ENCODE results near the gene HIVEP2. TPM values are rescaled to one million over a fixed set of nuclear protein-coding genes. Genes with fewer than 3 reads are reported as not detected.

HIVEP2 gene
- total RNA-seq, 1 experiment from 2014 or later = 3.2 TPM

- H3K4me3 ChIP-seq (ENCODE audit: low read depth, low read length, poor library complexity, severe bottlenecking) = no peak overlapping the region
- intact Hi-C loops (cut with micrococcal nuclease; ENCODE audit: unreplicated experiment) = no loop called here
- ChIA-PET CTCF (no interaction called here), POLR2A (ENCODE audit: low non-redundant PET) (no interaction called here)
- H3K27ac ChIP-seq (ENCODE audit: low read depth, low read length, poor library complexity, severe bottlenecking) = no peak overlapping the region
- H3K9me3 ChIP-seq (ENCODE audit: low read depth, low read length, poor library complexity, severe bottlenecking) = no peaks in the 10 kb centered on the region
- no peaks in the 10 kb centered on the region for H3K36me3 ChIP-seq (ENCODE audit: insufficient read depth, low read length, poor library complexity, severe bottlenecking)
- TF ChIP-seq, protein P1, sequence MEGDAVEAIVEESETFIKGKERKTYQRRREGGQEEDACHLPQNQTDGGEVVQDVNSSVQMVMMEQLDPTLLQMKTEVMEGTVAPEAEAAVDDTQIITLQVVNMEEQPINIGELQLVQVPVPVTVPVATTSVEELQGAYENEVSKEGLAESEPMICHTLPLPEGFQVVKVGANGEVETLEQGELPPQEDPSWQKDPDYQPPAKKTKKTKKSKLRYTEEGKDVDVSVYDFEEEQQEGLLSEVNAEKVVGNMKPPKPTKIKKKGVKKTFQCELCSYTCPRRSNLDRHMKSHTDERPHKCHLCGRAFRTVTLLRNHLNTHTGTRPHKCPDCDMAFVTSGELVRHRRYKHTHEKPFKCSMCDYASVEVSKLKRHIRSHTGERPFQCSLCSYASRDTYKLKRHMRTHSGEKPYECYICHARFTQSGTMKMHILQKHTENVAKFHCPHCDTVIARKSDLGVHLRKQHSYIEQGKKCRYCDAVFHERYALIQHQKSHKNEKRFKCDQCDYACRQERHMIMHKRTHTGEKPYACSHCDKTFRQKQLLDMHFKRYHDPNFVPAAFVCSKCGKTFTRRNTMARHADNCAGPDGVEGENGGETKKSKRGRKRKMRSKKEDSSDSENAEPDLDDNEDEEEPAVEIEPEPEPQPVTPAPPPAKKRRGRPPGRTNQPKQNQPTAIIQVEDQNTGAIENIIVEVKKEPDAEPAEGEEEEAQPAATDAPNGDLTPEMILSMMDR (conservative IDR thresholded peaks at IDR 0.05; ENCODE audit: low read depth, low read length) = no peak
- TF ChIP-seq EZH2 (IDR thresholded peaks at IDR 0.05; ENCODE audit: borderline replicate concordance, low read depth, low read length, poor library complexity, severe bottlenecking) = no peak
- no peak for DNase-seq (ENCODE audit: low spot score)
- no peaks in the 10 kb centered on the region for H3K4me1 ChIP-seq (ENCODE audit: insufficient read depth, low read length, poor library complexity, severe bottlenecking)
- no peaks in the 10 kb centered on the region for H3K27me3 ChIP-seq (replicated peaks; ENCODE audit: insufficient read depth, low read depth, low read length, poor library complexity)
- no TSS peak for BruUV-seq (replicated peaks)
Measured at GRCh38 chr6:142773324-142773723, 171.7 kb downstream of the HIVEP2 start.

DNA sequence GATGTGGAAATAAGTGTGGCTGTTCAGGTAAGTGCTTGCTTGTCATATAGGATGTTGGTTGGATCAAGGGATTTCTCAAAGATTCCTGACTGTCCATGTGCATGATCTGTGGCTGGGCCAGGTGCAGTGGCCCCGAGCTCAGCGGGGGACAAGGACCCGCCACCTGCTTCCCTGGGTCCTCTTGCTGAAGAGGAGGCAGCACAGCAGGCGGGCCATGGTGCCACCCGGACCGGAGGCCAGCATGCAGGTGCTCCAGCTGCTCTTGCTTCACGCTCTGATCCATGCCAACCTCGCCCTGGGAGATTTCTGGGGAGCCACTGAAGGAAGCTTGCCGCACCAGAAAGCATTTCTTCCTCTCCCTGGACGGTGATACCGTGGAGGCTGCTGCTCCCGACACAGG lies 173.8 kb downstream of the HIVEP2 start:
- no TSS peak for BruUV-seq (replicated peaks)
- intact Hi-C loops (cut with micrococcal nuclease; ENCODE audit: unreplicated experiment) = no loop called here
- CTCF ChIA-PET = no interaction called here

DNA sequence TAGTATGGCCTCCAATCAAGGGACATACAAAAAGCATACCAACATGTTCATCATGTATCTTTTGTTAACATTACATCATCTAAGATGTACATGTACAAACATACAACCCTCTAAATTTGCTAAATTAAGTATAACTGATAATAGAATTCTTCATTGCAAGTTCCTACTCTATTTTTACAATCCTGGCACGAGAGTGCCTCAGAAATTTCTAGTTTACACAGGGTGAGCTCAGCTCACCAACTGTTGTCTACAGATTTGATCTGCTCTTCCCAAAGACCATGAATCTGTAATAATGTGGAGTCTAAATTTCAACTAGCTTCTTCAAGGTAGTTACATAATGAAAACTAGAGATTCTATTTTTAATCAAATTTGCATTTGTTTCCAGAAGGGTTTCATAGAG lies 179.7 kb downstream of the HIVEP2 start:
- Histone ChIP-seq H3K27ac (ENCODE audit: low read depth, low read length, poor library complexity, severe bottlenecking) (no peak overlapping the region), H3K4me3 (ENCODE audit: low read depth, low read length, poor library complexity, severe bottlenecking) (no peak overlapping the region), H3K36me3 (ENCODE audit: insufficient read depth, low read length, poor library complexity, severe bottlenecking) (no peaks in the 10 kb centered on the region), H3K9me3 (ENCODE audit: low read depth, low read length, poor library complexity, severe bottlenecking) (no peaks in the 10 kb centered on the region), H3K4me1 (ENCODE audit: insufficient read depth, low read length, poor library complexity, severe bottlenecking) (no peaks in the 10 kb centered on the region), H3K27me3 (replicated peaks; ENCODE audit: insufficient read depth, low read depth, low read length, poor library complexity) (no peaks in the 10 kb centered on the region)
- intact Hi-C loops (cut with micrococcal nuclease; ENCODE audit: unreplicated experiment) = no loop called here
- no TSS peak for BruUV-seq (replicated peaks)
- DNase-seq (ENCODE audit: low spot score) = no peak
- CTCF ChIA-PET = no interaction called here
- no peak for TF ChIP-seq EZH2 (IDR thresholded peaks at IDR 0.05; ENCODE audit: borderline replicate concordance, low read depth, low read length, poor library complexity, severe bottlenecking)
- TF ChIP-seq, protein P1 (conservative IDR thresholded peaks at IDR 0.05; ENCODE audit: low read depth, low read length) = no peak
- POLR2A ChIA-PET (ENCODE audit: low non-redundant PET) = no interaction called here

More for the DNA sequence above, 173.8 kb downstream of the HIVEP2 start:
- H3K4me1 ChIP-seq (ENCODE audit: insufficient read depth, low read length, poor library complexity, severe bottlenecking) = no peaks in the 10 kb centered on the region
- no peak overlapping the region for H3K27ac ChIP-seq (ENCODE audit: low read depth, low read length, poor library complexity, severe bottlenecking)
- H3K36me3 ChIP-seq (ENCODE audit: insufficient read depth, low read length, poor library complexity, severe bottlenecking) = no peaks in the 10 kb centered on the region
- no peaks in the 10 kb centered on the region for H3K27me3 ChIP-seq (replicated peaks; ENCODE audit: insufficient read depth, low read depth, low read length, poor library complexity)
- no peaks in the 10 kb centered on the region for H3K9me3 ChIP-seq (ENCODE audit: low read depth, low read length, poor library complexity, severe bottlenecking)
- TF ChIP-seq, protein P1 (conservative IDR thresholded peaks at IDR 0.05; ENCODE audit: low read depth, low read length) = no peak
- TF ChIP-seq EZH2 (IDR thresholded peaks at IDR 0.05; ENCODE audit: borderline replicate concordance, low read depth, low read length, poor library complexity, severe bottlenecking) = no peak
- POLR2A ChIA-PET (ENCODE audit: low non-redundant PET) = no interaction called here
- H3K4me3 ChIP-seq (ENCODE audit: low read depth, low read length, poor library complexity, severe bottlenecking) = no peak overlapping the region
- DNase-seq (ENCODE audit: low spot score) = no peak

Measured in A673 (cell line).